ENCODE results near the gene CTSF. TPM values are rescaled to one million over a fixed set of nuclear protein-coding genes. Genes with fewer than 3 reads are reported as not detected.

CTSF gene
- total and polyA plus RNA-seq, 10 donors, result 11.4 to 60.8 (median 31.0) TPM

GRCh38 chr11:66604155-66604554 is 35.7 kb upstream of the CTSF start:
- H3K4me1 ChIP-seq, result peaks cover 0 to 56% (median 33%) of the 10 kb centered on the region in 6 donors
- TF ChIP-seq POLR2A (IDR thresholded peaks at IDR 0.05), result no peak
- no peak for TF ChIP-seq POLR2AphosphoS5 (IDR thresholded peaks at IDR 0.05)
- TF ChIP-seq CTCF (IDR thresholded peaks at IDR 0.05 in 8 of 11, conservative IDR thresholded peaks at IDR 0.05 in 3 of 11), result no peak

DNA sequence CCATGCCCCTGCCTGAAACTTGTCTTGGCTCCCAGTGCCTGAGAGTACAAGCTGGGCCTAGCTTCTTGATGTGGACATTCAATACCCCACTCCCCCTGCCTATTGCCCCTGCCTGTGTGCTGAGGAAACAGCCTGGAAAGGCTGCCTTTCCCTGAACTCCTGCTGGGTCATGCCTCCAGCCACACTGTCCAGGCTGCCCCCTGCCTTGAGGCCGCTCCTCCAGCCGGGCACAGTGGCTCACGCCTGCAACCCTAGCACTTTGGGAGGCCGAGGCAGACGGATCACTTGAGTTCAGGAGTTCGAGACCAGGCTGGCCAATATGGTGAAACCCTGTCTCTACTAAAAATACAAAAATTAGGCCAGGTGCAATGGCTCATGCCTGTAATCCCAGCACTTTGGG is 34.7 kb upstream of the CTSF start:
- Histone ChIP-seq H3K27ac (no peak overlapping the region), H3K27me3 (replicated peaks in 1 of 7) (no peaks in the 10 kb centered on the region), H3K4me3 (no peak overlapping the region), H3K9me3 (no peaks in the 10 kb centered on the region), H3K36me3 (peaks cover 0 to 85% (median 30%) of the 10 kb centered on the region in 6 donors), H3K4me1 (peaks cover 0 to 54% (median 29%) of the 10 kb centered on the region in 6 donors)
- WGBS, 5 donors, result 94 to 98% (median 97%) methylated on average over 5 to 6 of the region's 6 CpGs
- intact Hi-C loops (cut with DNase I; ENCODE audit: low total_unique reads), result no loop called here
- TF ChIP-seq POLR2AphosphoS5 (IDR thresholded peaks at IDR 0.05), result no peak
- no peak for TF ChIP-seq POLR2A (IDR thresholded peaks at IDR 0.05)
- no peak for TF ChIP-seq CTCF (IDR thresholded peaks at IDR 0.05 in 8 of 11, conservative IDR thresholded peaks at IDR 0.05 in 3 of 11)
- DNase-seq, result no peak

More at GRCh38 chr11:66604155-66604554, 35.7 kb upstream of the CTSF start:
- no peak for DNase-seq
- Histone ChIP-seq H3K27me3 (replicated peaks in 1 of 7) (no peaks in the 10 kb centered on the region), H3K36me3 (peaks cover 0 to 81% (median 30%) of the 10 kb centered on the region in 6 donors), H3K4me3 (no peak overlapping the region), H3K27ac (no peak overlapping the region), H3K9me3 (no peaks in the 10 kb centered on the region)
- 69 to 87% (median 76%) methylated on average over 5 of the region's 5 CpGs for WGBS, 5 donors
- intact Hi-C loops (cut with DNase I; ENCODE audit: low total_unique reads), result no loop called here

GRCh38 chr11:66600631-66601233 is 32.3 kb upstream of the CTSF start:
- peaks cover 0 to 68% (median 24%) of the 10 kb centered on the region in 6 donors for H3K36me3 ChIP-seq

More at GRCh38 chr11:66600631-66601233, 32.3 kb upstream of the CTSF start:
- no peak for DNase-seq
- no peaks in the 10 kb centered on the region for H3K9me3 ChIP-seq
- 72 to 80% (median 74%) methylated on average over 4 of the region's 4 CpGs for WGBS, 5 donors
- H3K27ac ChIP-seq, result no peak overlapping the region
- peaks cover under 1 to 47% (median 22%) of the 10 kb centered on the region in 6 donors for H3K4me1 ChIP-seq
- intact Hi-C loops (cut with DNase I; ENCODE audit: low total_unique reads), result no loop called here
- TF ChIP-seq CTCF (IDR thresholded peaks at IDR 0.05 in 8 of 11, conservative IDR thresholded peaks at IDR 0.05 in 3 of 11) (no peak), POLR2A (IDR thresholded peaks at IDR 0.05) (no peak), POLR2AphosphoS5 (IDR thresholded peaks at IDR 0.05) (no peak)
- H3K4me3 ChIP-seq, result no peak overlapping the region
- no peaks in the 10 kb centered on the region for H3K27me3 ChIP-seq (replicated peaks in 1 of 7)
